GM23248 (cell line): Measurements from ENCODE around the gene CHST12. TPM values are rescaled to one million over a fixed set of nuclear protein-coding genes. Genes with fewer than 3 reads are reported as not detected.

Experiments used
- DNase-seq: peaks from one replicate; pipeline ENCODE4 v3.0.0-alpha.2; 2015
- H2AFZ ChIP-seq: fragments of 200-600 bp; sonication (generic); 2 replicates; pipeline ENCODE4 v1.6.1; 2016; ENCODE audit warnings: antibody characterized with exemption
- H3F3A ChIP-seq: fragments of 200-600 bp; sonication (generic); 2 replicates; pipeline ENCODE4 v1.6.1; 2016; ENCODE audit warnings: mild to moderate bottlenecking, antibody characterized with exemption, mixed run types; ENCODE audit not compliant: insufficient read depth
- H3K27ac ChIP-seq: fragments of 200-600 bp; sonication (generic); 2 replicates; pipeline ENCODE4 v1.5.1; 2016; ENCODE audit warnings: mild to moderate bottlenecking
- H3K27me3 ChIP-seq: fragments of 200-600 bp; sonication (generic); replicated peaks from 2 replicates; pipeline ENCODE4 v1.6.1; 2016; ENCODE audit warnings: mild to moderate bottlenecking; ENCODE audit not compliant: insufficient read depth
- H3K36me3 ChIP-seq: fragments of 200-600 bp; sonication (generic); 2 replicates; pipeline ENCODE4 v1.6.1; 2016; ENCODE audit warnings: low read depth, mild to moderate bottlenecking
- H3K4me1 ChIP-seq: fragments of 200-600 bp; sonication (generic); 2 replicates; pipeline ENCODE4 v1.6.1; 2016; ENCODE audit warnings: mild to moderate bottlenecking; ENCODE audit not compliant: insufficient read depth
- H3K4me2 ChIP-seq: fragments of 200-600 bp; sonication (generic); one replicate; pipeline ENCODE4 v1.6.1; 2016; ENCODE audit warnings: mild to moderate bottlenecking; ENCODE audit not compliant: unreplicated experiment
- H3K4me3 ChIP-seq: fragments of 200-600 bp; sonication (generic); 2 replicates; pipeline ENCODE4 v1.5.1; 2016; ENCODE audit warnings: mild to moderate bottlenecking
- H3K79me2 ChIP-seq: fragments of 200-600 bp; sonication (generic); 2 replicates; pipeline ENCODE4 v1.6.1; 2016; ENCODE audit warnings: mild to moderate bottlenecking; ENCODE audit not compliant: insufficient read depth
- H3K9ac ChIP-seq: fragments of 200-600 bp; sonication (generic); 2 replicates; pipeline ENCODE4 v1.6.1; 2016; ENCODE audit warnings: mild to moderate bottlenecking
- H3K9me2 ChIP-seq: fragments of 200-600 bp; sonication (generic); 2 replicates; pipeline ENCODE4 v1.6.1; 2016; ENCODE audit warnings: mixed run types, mild to moderate bottlenecking, moderate library complexity; ENCODE audit not compliant: insufficient read depth
- H3K9me3 ChIP-seq: fragments of 200-600 bp; sonication (generic); one replicate; pipeline ENCODE4 v1.6.1; 2017; ENCODE audit warnings: low read depth
- H4K20me1 ChIP-seq: fragments of 200-600 bp; sonication (generic); 2 replicates; pipeline ENCODE4 v1.6.0; 2016; ENCODE audit not compliant: insufficient read depth
- EZH2 ChIP-seq: fragments of 200-600 bp; sonication (generic); IDR thresholded peaks from 2 replicates; pipeline ENCODE4 v1.6.1; 2018; ENCODE audit warnings: antibody characterized with exemption, mild to moderate bottlenecking; ENCODE audit not compliant: insufficient read depth, poor library complexity, severe bottlenecking
- EZH2phosphoT487 ChIP-seq: fragments of 200-600 bp; sonication (generic); IDR thresholded peaks from 2 replicates; pipeline ENCODE4 v1.6.1; 2018; ENCODE audit warnings: antibody characterized with exemption, moderate library complexity, mild to moderate bottlenecking, low read depth; ENCODE audit not compliant: insufficient read depth
- WGBS, 2 experiments: methylation state at CpG; one replicate each; pipeline ENCODE4 v1.1.6; 2015 to 2017; ENCODE audit warnings: low lambda C conversion rate in 2 of 2, low coverage in 1 of 2; ENCODE audit errors: missing lambda C conversion rate in 2 of 2; 5-methylcytosine and 5-hydroxymethylcytosine counted together
- in situ Hi-C: fragments of 300-500 bp; cut with MboI; formaldehyde crosslinking; loops from 2 replicates; pipeline ENCODE4 v1.15.0; 2020
- polyA plus RNA-seq: library from polyadenylated mRNA; unstranded; fragments of >200 nt; fragmentation: Nextera tagmentation; extraction: Ambion mirVana; gene quantifications from 2 replicates; pipeline ENCODE4 v1.2.1, GENCODE V29; 2016
- total RNA-seq: library from RNA; depleted of rRNA; stranded (reverse); fragments of >200 nt; shearing (Covaris generic); gene quantifications from 2 replicates; pipeline ENCODE4 v1.2.3, GENCODE V29; 2014

CHST12 gene
- total and polyA plus RNA-seq, 2 experiments from 2014 or later = 10.6 to 33.7 TPM

DNA sequence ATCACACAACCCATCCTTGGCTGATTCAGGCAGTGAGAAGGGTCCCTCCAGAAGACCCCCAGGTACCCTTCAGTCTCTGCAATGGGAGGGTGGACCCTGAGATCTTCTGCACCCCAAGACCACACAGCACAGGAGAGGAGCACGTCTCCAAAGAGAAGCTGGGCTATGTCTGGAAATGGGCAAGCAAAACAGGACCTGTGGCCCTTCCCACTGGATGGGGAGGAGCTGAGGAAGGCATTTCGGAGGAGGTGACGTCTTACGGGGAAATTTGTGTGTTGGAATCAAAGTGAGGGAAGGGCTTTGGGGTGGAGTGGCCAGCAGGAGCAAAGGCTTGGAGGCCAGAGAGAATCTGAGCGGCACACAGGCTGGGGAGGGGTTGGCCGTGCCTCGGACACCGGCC, 56.3 kb downstream of the CHST12 start:
- Histone ChIP-seq H3K4me1 (no peaks in the 10 kb centered on the region), H3K9me3 (no peaks in the 10 kb centered on the region), H3K27me3 (no peaks in the 10 kb centered on the region), H4K20me1 (no peaks in the 10 kb centered on the region), H2AFZ (no peak overlapping the region), H3K9ac (no peak overlapping the region), H3K27ac (no peak overlapping the region), H3K4me2 (no peak overlapping the region), H3K79me2 (no peaks in the 10 kb centered on the region), H3K4me3 (no peak overlapping the region), H3K9me2 (no peaks in the 10 kb centered on the region), H3K36me3 (no peaks in the 10 kb centered on the region), H3F3A (no peaks in the 10 kb centered on the region)
- DNase-seq = no peak
- in situ Hi-C loops = loop anchor here (25.0 kb wide), 1 partner anchor 228 kb away; the partner anchor contains the start of gene AMZ1
- 79 to 81% methylated on average over 8 of the region's 8 CpGs for WGBS, 2 experiments
- TF ChIP-seq EZH2phosphoT487 (no peak), EZH2 (no peak)

DNA sequence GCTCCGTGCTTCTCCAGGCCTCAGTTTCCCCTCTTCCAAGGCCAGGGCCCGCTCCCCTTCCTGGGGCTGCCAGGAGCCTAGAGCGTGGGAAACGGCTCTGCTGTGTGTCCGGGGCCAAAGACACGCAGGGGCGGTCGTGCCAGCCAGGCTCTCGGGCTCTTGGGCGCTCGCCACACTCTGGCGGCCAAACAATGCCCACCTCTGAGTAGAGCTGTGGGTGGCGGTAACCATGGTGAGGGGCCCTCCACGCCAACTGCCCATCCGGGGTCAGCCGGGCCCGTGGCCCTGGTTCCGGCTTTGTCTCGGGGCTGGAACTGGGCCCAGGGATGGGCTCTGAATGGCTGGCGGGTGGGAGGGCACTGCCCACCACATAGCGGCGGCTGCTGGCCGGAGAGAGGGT, 56.8 kb downstream of the CHST12 start:
- no peaks in the 10 kb centered on the region for H3K36me3 ChIP-seq
- WGBS, 2 experiments = 82 to 83% methylated on average over 23 of the region's 23 CpGs
- in situ Hi-C loops = loop anchor here (25.0 kb wide), 1 partner anchor 227 kb away; the partner anchor contains the start of gene AMZ1
- no peak for TF ChIP-seq EZH2
- no peak for TF ChIP-seq EZH2phosphoT487
- H3K27ac ChIP-seq = no peak overlapping the region
- no peaks in the 10 kb centered on the region for H4K20me1 ChIP-seq
- no peaks in the 10 kb centered on the region for H3K9me2 ChIP-seq
- no peak overlapping the region for H3K9ac ChIP-seq
- H3K9me3 ChIP-seq = no peaks in the 10 kb centered on the region
- DNase-seq = no peak
- no peaks in the 10 kb centered on the region for H3K79me2 ChIP-seq
- no peak overlapping the region for H3K4me3 ChIP-seq
- no peaks in the 10 kb centered on the region for H3F3A ChIP-seq
- H3K4me2 ChIP-seq = no peak overlapping the region
- H3K4me1 ChIP-seq = no peaks in the 10 kb centered on the region
- no peak overlapping the region for H2AFZ ChIP-seq
- H3K27me3 ChIP-seq = no peaks in the 10 kb centered on the region

DNA sequence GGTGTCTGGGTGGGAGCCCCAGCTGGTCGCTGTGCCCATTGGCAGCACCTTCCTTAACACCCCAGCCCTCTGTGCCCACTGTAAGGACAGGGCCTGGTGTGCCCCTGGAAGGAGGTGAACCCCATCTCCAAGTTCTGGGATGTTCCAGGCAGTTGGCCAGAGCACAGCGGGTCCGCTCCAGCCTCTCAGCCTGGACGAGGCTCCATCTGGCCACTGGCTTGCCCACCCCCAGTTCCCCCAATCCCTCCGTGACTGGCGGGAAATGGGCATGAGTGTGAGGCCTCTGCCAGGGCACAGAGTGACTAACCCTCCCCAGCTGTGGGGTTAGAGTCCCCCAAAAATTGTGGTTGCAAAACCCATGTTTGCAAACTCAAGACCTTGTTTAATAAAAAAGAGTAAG, 57.2 kb downstream of the CHST12 start:
- no peaks in the 10 kb centered on the region for H3K4me1 ChIP-seq
- no peak overlapping the region for H3K4me3 ChIP-seq
- no peaks in the 10 kb centered on the region for H3K9me3 ChIP-seq
- H3F3A ChIP-seq = no peaks in the 10 kb centered on the region
- no peaks in the 10 kb centered on the region for H3K9me2 ChIP-seq
- H3K79me2 ChIP-seq = no peaks in the 10 kb centered on the region
- TF ChIP-seq EZH2 = no peak
- no peak for TF ChIP-seq EZH2phosphoT487
- no peak overlapping the region for H2AFZ ChIP-seq
- H3K4me2 ChIP-seq = no peak overlapping the region
- H3K9ac ChIP-seq = no peak overlapping the region
- H4K20me1 ChIP-seq = no peaks in the 10 kb centered on the region
- in situ Hi-C loops = loop anchor here (25.0 kb wide), 1 partner anchor 227 kb away; the partner anchor contains the start of gene AMZ1
- H3K27ac ChIP-seq = no peak overlapping the region
- H3K27me3 ChIP-seq = no peaks in the 10 kb centered on the region
- DNase-seq = no peak
- 80 to 84% methylated on average over 5 to 6 of the region's 6 CpGs for WGBS, 2 experiments
- H3K36me3 ChIP-seq = no peaks in the 10 kb centered on the region

DNA sequence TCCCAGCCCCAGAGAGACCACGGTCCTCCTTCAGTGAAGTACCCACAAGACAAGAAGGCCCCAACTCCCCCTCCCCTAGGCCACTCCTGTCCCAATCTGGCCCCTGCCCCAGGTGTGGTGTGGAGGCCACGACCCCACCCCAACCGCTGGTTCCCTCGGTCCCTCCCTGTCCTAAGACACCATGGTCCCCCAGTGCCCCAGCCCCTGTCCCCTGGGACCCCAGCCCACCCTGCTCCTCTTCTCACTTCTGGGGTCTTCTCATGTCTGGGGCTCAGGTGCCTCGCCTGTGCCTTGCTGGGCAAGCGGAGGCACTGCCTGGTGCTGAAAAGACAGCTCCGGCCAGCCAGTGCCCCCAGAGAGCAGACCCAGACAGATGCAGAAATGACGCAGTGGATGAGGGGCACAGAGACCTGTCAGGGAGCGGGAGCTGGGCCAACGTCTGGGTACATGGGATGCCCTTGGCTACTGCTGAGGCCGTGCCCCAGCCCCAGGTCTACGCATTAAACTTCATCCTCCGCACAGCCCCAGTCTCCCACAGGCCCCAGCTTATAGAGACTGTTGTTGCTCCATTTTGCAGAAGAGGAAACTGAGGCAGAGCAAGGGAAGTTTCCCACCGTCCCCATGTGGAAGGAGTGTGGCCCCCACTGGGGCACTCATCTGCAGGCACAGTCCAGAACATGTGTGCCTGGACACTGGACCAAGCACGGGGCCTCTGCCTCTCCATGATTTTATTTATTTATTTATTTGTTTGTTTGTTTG, 58.0 kb downstream of the CHST12 start:
- Histone ChIP-seq H3K36me3 (no peaks in the 10 kb centered on the region), H3K4me3 (no peak overlapping the region), H3F3A (no peaks in the 10 kb centered on the region), H3K4me2 (no peak overlapping the region), H3K9me3 (no peaks in the 10 kb centered on the region), H3K27ac (no peak overlapping the region), H4K20me1 (no peaks in the 10 kb centered on the region), H2AFZ (no peak overlapping the region), H3K4me1 (no peaks in the 10 kb centered on the region), H3K27me3 (no peaks in the 10 kb centered on the region), H3K9ac (no peak overlapping the region), H3K79me2 (no peaks in the 10 kb centered on the region), H3K9me2 (no peaks in the 10 kb centered on the region)
- no peak for DNase-seq
- WGBS, 2 experiments = 71 to 74% methylated on average over 14 to 15 of the region's 15 CpGs
- TF ChIP-seq EZH2 (no peak), EZH2phosphoT487 (no peak)
- in situ Hi-C loops = loop anchor here (25.0 kb wide), 1 partner anchor 226 kb away; the partner anchor contains the start of gene AMZ1
